ENCODE results near the gene THOC6. TPM values are rescaled to one million over a fixed set of nuclear protein-coding genes. Genes with fewer than 3 reads are reported as not detected.

THOC6 gene
- total RNA-seq, 4 donors from 2014 or later = 13.2 to 22.1 (median 20.1) TPM

DNA sequence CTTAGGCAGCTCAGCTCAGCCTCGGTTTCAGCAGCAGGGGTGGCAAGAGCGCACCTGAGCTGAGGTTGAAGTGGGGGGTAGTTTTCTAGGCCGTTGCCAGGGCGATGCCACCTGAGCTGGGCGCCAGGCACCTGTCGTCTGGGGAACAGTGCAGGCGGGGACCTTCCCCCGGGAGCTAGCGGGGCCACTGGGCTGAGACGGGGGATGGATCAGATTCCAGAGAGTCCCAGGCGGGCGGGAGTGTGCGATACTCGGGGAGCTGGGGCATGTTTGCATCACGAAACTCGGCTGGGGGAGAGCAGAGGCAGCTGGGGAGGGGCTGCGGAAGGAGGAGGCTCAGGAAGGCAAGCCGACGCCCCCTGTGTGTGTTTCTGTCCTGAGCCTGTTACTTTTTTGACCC lies 11.6 kb upstream of the THOC6 start:
- intact Hi-C loops (cut with DNase I; ENCODE audit: low total_unique reads) = no loop called here
- WGBS, 2 donors = 10 to 11% methylated on average over 19 of the region's 19 CpGs
- H3K4me3 ChIP-seq (ENCODE audit: low read depth, poor library complexity, severe bottlenecking) = no peak overlapping the region
- TF ChIP-seq POLR2A (IDR thresholded peaks at IDR 0.05) = no peak
- TF ChIP-seq, protein P1, sequence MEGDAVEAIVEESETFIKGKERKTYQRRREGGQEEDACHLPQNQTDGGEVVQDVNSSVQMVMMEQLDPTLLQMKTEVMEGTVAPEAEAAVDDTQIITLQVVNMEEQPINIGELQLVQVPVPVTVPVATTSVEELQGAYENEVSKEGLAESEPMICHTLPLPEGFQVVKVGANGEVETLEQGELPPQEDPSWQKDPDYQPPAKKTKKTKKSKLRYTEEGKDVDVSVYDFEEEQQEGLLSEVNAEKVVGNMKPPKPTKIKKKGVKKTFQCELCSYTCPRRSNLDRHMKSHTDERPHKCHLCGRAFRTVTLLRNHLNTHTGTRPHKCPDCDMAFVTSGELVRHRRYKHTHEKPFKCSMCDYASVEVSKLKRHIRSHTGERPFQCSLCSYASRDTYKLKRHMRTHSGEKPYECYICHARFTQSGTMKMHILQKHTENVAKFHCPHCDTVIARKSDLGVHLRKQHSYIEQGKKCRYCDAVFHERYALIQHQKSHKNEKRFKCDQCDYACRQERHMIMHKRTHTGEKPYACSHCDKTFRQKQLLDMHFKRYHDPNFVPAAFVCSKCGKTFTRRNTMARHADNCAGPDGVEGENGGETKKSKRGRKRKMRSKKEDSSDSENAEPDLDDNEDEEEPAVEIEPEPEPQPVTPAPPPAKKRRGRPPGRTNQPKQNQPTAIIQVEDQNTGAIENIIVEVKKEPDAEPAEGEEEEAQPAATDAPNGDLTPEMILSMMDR (IDR thresholded peaks at IDR 0.05) = no peak
- no peak for DNase-seq (ENCODE audit: low spot score in 2 of 2)

DNA sequence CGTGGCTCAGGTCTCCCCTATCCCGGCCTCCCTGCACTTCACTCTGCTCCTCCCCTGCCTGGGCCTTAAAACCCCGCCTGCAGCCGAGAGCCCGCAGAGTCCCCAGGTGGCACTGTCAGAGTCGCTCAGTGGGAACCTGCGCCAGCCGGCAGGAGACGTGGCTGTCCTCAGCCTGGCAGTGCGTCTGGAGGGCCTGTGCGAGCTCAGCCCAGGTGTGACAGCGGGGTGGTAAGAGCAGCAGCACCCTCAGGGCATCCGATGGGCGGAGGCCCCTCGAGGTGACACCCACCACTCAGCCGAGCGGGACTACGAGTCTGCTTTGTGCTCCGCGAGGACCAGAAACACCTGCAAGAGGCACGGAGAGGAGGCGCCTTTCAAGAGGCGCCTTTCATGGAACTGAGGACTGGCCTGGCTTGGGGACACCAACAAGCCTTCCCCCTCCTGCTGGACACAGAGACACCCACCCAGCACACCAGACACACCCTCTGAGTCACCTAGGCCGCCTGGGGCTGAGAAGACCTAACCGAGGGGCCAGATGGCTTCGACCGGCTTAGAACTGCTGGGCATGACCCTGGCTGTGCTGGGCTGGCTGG lies 10.9 kb upstream of the THOC6 start, which contains the start of gene CLDN9:
Gene CLDN9 (plus strand): TSS at position 96 of the 593 bp plus-strand sequence. CDS start 440 bp downstream, at position 536.
- 22 to 33% methylated on average over 22 to 26 of the region's 27 CpGs for WGBS, 2 donors
- no peak for DNase-seq (ENCODE audit: low spot score in 2 of 2)

DNA sequence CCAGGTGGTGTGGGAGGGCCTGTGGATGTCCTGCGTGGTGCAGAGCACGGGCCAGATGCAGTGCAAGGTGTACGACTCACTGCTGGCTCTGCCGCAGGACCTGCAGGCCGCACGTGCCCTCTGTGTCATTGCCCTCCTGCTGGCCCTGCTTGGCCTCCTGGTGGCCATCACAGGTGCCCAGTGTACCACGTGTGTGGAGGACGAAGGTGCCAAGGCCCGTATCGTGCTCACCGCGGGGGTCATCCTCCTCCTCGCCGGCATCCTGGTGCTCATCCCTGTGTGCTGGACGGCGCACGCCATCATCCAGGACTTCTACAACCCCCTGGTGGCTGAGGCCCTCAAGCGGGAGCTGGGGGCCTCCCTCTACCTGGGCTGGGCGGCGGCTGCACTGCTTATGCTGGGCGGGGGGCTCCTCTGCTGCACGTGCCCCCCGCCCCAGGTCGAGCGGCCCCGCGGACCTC lies 10.3 kb upstream of the THOC6 start:
- no peak overlapping the region for H3K4me3 ChIP-seq (ENCODE audit: low read depth, poor library complexity, severe bottlenecking)
- intact Hi-C loops (cut with DNase I; ENCODE audit: low total_unique reads) = no loop called here
- DNase-seq (ENCODE audit: low spot score in 2 of 2) = no peak
- TF ChIP-seq POLR2A (IDR thresholded peaks at IDR 0.05) = no peak
- TF ChIP-seq, protein P1 (IDR thresholded peaks at IDR 0.05) = no peak
- 36 to 64% methylated on average over 20 to 25 of the region's 27 CpGs for WGBS, 2 donors

More for the DNA sequence above, 10.9 kb upstream of the THOC6 start, which contains the start of gene CLDN9:
- intact Hi-C loops (cut with DNase I; ENCODE audit: low total_unique reads) = no loop called here
- no peak for TF ChIP-seq POLR2A (IDR thresholded peaks at IDR 0.05)
- TF ChIP-seq, protein P1 (IDR thresholded peaks at IDR 0.05) = no peak
- H3K4me3 ChIP-seq (ENCODE audit: low read depth, poor library complexity, severe bottlenecking) = no peak within 1 kb of the TSS

DNA sequence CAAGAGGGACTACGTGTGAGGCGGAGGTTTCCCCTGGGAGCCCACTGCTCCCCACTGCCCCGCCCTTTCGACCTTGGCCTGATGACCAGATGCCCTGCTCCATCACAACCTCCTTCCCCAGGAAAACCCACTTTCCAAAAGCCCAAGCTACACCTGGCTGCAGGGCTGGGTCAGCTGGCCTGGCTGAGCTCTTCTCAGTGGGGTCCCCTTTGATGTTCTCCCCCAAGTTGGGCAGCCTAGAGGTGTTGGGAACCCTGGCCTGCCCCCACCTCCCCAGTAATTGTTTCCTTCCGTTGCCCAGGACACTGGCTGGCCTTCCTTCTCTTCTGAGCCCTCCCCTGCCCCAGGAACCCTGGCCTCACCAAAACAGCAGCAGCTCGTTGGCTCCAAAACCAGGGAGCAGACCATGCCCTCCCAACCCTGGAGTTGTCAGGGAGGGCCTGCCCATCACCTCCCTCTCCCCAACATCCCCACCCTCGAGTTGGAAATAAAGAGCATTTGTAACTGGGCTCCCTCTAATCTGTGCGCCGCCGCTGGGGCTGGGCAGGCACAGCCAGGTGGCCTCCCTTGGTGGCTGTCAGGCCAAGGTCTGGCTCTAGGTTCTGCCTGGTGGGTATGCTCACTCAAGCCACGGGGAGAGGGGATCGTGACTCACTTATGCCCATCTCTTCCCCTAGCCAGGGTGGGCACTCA lies 9.7 kb upstream of the THOC6 start:
- TF ChIP-seq POLR2A (IDR thresholded peaks at IDR 0.05) = no peak
- TF ChIP-seq, protein P1 (IDR thresholded peaks at IDR 0.05) = no peak
- WGBS, 2 donors = 63 to 71% methylated on average over 12 of the region's 12 CpGs
- H3K4me3 ChIP-seq (ENCODE audit: low read depth, poor library complexity, severe bottlenecking) = no peak overlapping the region
- DNase-seq (ENCODE audit: low spot score in 2 of 2) = no peak
- intact Hi-C loops (cut with DNase I; ENCODE audit: low total_unique reads) = no loop called here

DNA sequence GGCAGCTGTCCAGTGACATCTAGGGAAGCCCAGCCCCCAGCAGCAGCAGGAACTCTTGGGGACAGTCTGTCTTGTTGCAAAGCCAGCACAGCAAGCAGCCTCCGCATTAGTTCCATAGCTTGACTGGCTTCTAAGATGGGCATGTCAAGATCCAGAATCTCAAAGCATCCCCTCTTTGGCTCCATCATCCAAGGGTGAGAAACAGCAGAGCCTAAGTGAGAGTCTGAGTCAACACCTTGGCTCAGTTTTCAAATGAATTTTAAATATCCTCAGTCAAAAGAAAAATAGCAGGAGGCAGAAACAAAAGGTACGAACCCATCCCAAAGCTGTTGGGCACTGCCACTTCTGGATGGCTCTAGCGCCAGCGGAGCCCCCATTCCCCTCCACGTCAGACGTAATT lies 8.9 kb upstream of the THOC6 start:
- H3K4me3 ChIP-seq (ENCODE audit: low read depth, poor library complexity, severe bottlenecking) = no peak overlapping the region
- TF ChIP-seq, protein P1 (IDR thresholded peaks at IDR 0.05) = no peak
- no peak for TF ChIP-seq POLR2A (IDR thresholded peaks at IDR 0.05)
- intact Hi-C loops (cut with DNase I; ENCODE audit: low total_unique reads) = no loop called here
- 85 to 89% methylated on average over 6 of the region's 6 CpGs for WGBS, 2 donors
- no peak for DNase-seq (ENCODE audit: low spot score in 2 of 2)
